HEK293 (cell line): Measurements from ENCODE around the gene RINL.

Source experiments
- CTCF ChIA-PET: fragments of 350-600 bp; formaldehyde crosslinking; extraction: SDS; loops from one replicate; lab custom pipeline; 2021; ENCODE audit warnings: antibody characterized with exemption; lab: Yijun Ruan, JAX
- POLR2A ChIA-PET: fragments of 300-600 bp; formaldehyde crosslinking; extraction: SDS; loops from one replicate; lab custom pipeline; 2020; ENCODE audit warnings: antibody characterized with exemption, inconsistent platforms; lab: Yijun Ruan, JAX
- H3K27ac ChIP-seq: fragments of 200-500 bp; sonication (Bioruptor generic); 2 replicates; pipeline ENCODE4 v1.5.1; 2014; ENCODE audit warnings: low read depth, low read length, control low read depth, inconsistent platforms; ENCODE audit errors: extremely low read depth
- H3K36me3 ChIP-seq, 2 experiments: fragments of 200-500 bp in 1 of 2; sonication (Bioruptor generic) in 1 of 2; 1 replicate in 1 of 2; 2 replicates in 1 of 2; pipeline ENCODE4 v1.5.1; 2014 to 2017; ENCODE audit warnings: inconsistent platforms in 2 of 2, low read length in 2 of 2; ENCODE audit not compliant: control insufficient read depth in 2 of 2, insufficient read depth in 1 of 2
- H3K4me1 ChIP-seq: fragments of 200-500 bp; sonication (Bioruptor generic); 2 replicates; pipeline ENCODE4 v1.5.1; 2014; ENCODE audit warnings: mild to moderate bottlenecking, low read length, inconsistent platforms; ENCODE audit not compliant: control insufficient read depth, insufficient read depth
- H3K4me3 ChIP-seq: 2 replicates; pipeline ENCODE4 v1.5.1; 2011; ENCODE audit warnings: low read depth, mild to moderate bottlenecking, control low read depth, low read length, moderate library complexity
- H3K9me3 ChIP-seq: fragments of 200-500 bp; sonication (Bioruptor generic); 2 replicates; pipeline ENCODE4 v1.5.1; 2014; ENCODE audit warnings: low read depth, low read length, inconsistent platforms; ENCODE audit not compliant: control insufficient read depth, insufficient read depth
- OVOL3 ChIP-seq: fragments of 450-650 bp; formaldehyde crosslinking; IDR thresholded peaks from 2 replicates; pipeline ENCODE4 v1.5.1; 2016; ENCODE audit warnings: missing biosample characterization, missing genetic modification characterization
- PRDM1 ChIP-seq: fragments of 450-650 bp; formaldehyde crosslinking; IDR thresholded peaks from 2 replicates; pipeline ENCODE4; 2016; ENCODE audit warnings: missing biosample characterization, missing genetic modification characterization
- PRDM2 ChIP-seq: fragments of 450-650 bp; formaldehyde crosslinking; IDR thresholded peaks from 2 replicates; pipeline ENCODE4 v1.5.1; 2016; ENCODE audit warnings: missing biosample characterization, missing genetic modification characterization, borderline replicate concordance
- ZFP41 ChIP-seq: fragments of 450-650 bp; formaldehyde crosslinking; IDR thresholded peaks from 2 replicates; pipeline ENCODE4 v1.5.1; 2016; ENCODE audit warnings: missing biosample characterization, missing genetic modification characterization, borderline replicate concordance
- ZNF24 ChIP-seq: fragments of 450-650 bp; formaldehyde crosslinking; IDR thresholded peaks from 2 replicates; pipeline ENCODE4 v1.5.1; 2016; ENCODE audit warnings: missing biosample characterization, missing genetic modification characterization
- ZNF324 ChIP-seq: fragments of 450-650 bp; formaldehyde crosslinking; IDR thresholded peaks from 2 replicates; pipeline ENCODE4 v1.5.1; 2016; ENCODE audit warnings: missing biosample characterization, missing genetic modification characterization
- ZNF362 ChIP-seq: fragments of 450-650 bp; formaldehyde crosslinking; IDR thresholded peaks from 2 replicates; pipeline ENCODE4 v1.5.1; 2016; ENCODE audit warnings: missing biosample characterization, missing genetic modification characterization
- ZNF596 ChIP-seq: fragments of 450-650 bp; IDR thresholded peaks from 2 replicates; pipeline ENCODE4 v1.5.0; 2018; ENCODE audit warnings: missing biosample characterization, mild to moderate bottlenecking, missing genetic modification characterization, moderate library complexity
- ZNF610 ChIP-seq: fragments of 450-650 bp; formaldehyde crosslinking; IDR thresholded peaks from 2 replicates; pipeline ENCODE4 v1.5.1; 2016; ENCODE audit warnings: missing biosample characterization, missing genetic modification characterization, borderline replicate concordance
- ZNF621 ChIP-seq: fragments of 450-650 bp; formaldehyde crosslinking; IDR thresholded peaks from 2 replicates; pipeline ENCODE4 v1.5.1; 2017; ENCODE audit warnings: missing biosample characterization, missing genetic modification characterization
- ZNF623 ChIP-seq: fragments of 450-650 bp; formaldehyde crosslinking; IDR thresholded peaks from 2 replicates; pipeline ENCODE4 v1.5.1; 2016; ENCODE audit warnings: missing biosample characterization, missing genetic modification characterization
- ZNF670 ChIP-seq: fragments of 450-650 bp; formaldehyde crosslinking; IDR thresholded peaks from 2 replicates; pipeline ENCODE4 v1.5.1; 2016; ENCODE audit warnings: missing biosample characterization, missing genetic modification characterization, low read depth
- ZXDB ChIP-seq: fragments of 450-650 bp; formaldehyde crosslinking; IDR thresholded peaks from 2 replicates; pipeline ENCODE4 v1.5.1; 2016; ENCODE audit warnings: missing biosample characterization, missing genetic modification characterization
- TF ChIP-seq, protein P1 (sequence below): fragments of 450-650 bp; formaldehyde crosslinking; IDR thresholded peaks from 2 replicates; pipeline ENCODE4 v1.5.0; 2017; ENCODE audit warnings: missing biosample characterization, missing genetic modification characterization, borderline replicate concordance
- TF ChIP-seq, protein P2 (sequence below): fragments of 450-650 bp; formaldehyde crosslinking; IDR thresholded peaks from 2 replicates; pipeline ENCODE4 v1.5.1; 2016; ENCODE audit warnings: missing biosample characterization, missing genetic modification characterization, borderline replicate concordance

Gene RINL

DNA sequence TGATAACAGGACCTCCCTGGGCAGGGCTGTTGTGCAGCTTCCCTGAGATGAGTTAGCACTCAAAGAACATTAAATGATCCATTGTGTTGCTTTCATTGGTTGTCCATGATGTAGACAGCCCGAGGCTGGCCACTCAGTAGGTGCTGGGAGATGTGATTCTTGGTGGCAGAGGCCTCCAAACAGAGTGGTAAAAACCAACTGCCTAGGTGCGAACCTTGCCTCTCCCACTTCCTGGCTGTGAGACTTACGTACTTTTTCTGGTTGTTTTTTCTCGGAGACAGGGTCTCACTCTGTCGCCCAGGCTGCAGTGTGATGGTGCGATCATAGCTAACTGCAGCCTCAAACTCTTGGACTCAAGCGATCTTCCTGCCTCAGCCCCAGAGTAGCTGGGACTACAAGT lies 46.3 kb upstream of the RINL start:
- Histone ChIP-seq H3K36me3 (peaks cover 46 to 95% of the 10 kb centered on the region in 2 experiments), H3K27ac (no peak overlapping the region), H3K9me3 (no peaks in the 10 kb centered on the region), H3K4me3 (no peak overlapping the region), H3K4me1 (peaks cover 3% of the 10 kb centered on the region; the same call in 1 of the 2 replicates)
- ChIA-PET POLR2A (interaction anchor here (0.9 to 1.6 kb wide), 2 partner anchors 12 to 24 kb away, joined by 3 to 9 read pairs; partner anchors contain the start of genes CCER2 and NFKBIB), CTCF (interaction anchor here (0.6 to 1.7 kb wide), 3 partner anchors 37 to 288 kb away, joined by 3 to 6 read pairs (median 3); no protein-coding TSS in a partner anchor)
- no peak for TF ChIP-seq ZNF362 (tag by site-specific recombination)
- no peak for TF ChIP-seq ZNF670 (tag by site-specific recombination)
- TF ChIP-seq OVOL3 (tag by site-specific recombination): no peak
- no peak for TF ChIP-seq ZFP41 (tag by site-specific recombination)
- TF ChIP-seq, protein P1, sequence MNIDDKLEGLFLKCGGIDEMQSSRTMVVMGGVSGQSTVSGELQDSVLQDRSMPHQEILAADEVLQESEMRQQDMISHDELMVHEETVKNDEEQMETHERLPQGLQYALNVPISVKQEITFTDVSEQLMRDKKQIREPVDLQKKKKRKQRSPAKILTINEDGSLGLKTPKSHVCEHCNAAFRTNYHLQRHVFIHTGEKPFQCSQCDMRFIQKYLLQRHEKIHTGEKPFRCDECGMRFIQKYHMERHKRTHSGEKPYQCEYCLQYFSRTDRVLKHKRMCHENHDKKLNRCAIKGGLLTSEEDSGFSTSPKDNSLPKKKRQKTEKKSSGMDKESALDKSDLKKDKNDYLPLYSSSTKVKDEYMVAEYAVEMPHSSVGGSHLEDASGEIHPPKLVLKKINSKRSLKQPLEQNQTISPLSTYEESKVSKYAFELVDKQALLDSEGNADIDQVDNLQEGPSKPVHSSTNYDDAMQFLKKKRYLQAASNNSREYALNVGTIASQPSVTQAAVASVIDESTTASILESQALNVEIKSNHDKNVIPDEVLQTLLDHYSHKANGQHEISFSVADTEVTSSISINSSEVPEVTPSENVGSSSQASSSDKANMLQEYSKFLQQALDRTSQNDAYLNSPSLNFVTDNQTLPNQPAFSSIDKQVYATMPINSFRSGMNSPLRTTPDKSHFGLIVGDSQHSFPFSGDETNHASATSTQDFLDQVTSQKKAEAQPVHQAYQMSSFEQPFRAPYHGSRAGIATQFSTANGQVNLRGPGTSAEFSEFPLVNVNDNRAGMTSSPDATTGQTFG (tag by site-specific recombination): no peak
- no peak for TF ChIP-seq ZNF621 (tag by site-specific recombination)
- TF ChIP-seq, protein P2, sequence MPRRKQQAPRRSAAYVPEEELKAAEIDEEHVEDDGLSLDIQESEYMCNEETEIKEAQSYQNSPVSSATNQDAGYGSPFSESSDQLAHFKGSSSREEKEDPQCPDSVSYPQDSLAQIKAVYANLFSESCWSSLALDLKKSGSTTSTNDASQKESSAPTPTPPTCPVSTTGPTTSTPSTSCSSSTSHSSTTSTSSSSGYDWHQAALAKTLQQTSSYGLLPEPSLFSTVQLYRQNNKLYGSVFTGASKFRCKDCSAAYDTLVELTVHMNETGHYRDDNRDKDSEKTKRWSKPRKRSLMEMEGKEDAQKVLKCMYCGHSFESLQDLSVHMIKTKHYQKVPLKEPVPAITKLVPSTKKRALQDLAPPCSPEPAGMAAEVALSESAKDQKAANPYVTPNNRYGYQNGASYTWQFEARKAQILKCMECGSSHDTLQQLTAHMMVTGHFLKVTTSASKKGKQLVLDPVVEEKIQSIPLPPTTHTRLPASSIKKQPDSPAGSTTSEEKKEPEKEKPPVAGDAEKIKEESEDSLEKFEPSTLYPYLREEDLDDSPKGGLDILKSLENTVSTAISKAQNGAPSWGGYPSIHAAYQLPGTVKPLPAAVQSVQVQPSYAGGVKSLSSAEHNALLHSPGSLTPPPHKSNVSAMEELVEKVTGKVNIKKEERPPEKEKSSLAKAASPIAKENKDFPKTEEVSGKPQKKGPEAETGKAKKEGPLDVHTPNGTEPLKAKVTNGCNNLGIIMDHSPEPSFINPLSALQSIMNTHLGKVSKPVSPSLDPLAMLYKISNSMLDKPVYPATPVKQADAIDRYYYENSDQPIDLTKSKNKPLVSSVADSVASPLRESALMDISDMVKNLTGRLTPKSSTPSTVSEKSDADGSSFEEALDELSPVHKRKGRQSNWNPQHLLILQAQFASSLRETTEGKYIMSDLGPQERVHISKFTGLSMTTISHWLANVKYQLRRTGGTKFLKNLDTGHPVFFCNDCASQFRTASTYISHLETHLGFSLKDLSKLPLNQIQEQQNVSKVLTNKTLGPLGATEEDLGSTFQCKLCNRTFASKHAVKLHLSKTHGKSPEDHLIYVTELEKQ: no peak
- no peak for TF ChIP-seq PRDM1
- TF ChIP-seq ZNF610: no peak
- no peak for TF ChIP-seq ZNF24
- TF ChIP-seq ZNF324 (tag by site-specific recombination): no peak
- TF ChIP-seq ZNF596 (tag by site-specific recombination): no peak
- TF ChIP-seq PRDM2: no peak
- no peak for TF ChIP-seq ZNF623 (tag by site-specific recombination)
- TF ChIP-seq ZXDB (tag by site-specific recombination): no peak
